IgD-negative memory B cell (primary cell): Measurements from ENCODE around the gene IKZF1. TPM values are rescaled to one million over a fixed set of nuclear protein-coding genes. Genes with fewer than 3 reads are reported as not detected.

Source experiments
- H3K27ac Mint-ChIP-seq, 3 donors: one replicate each; pipeline ENCODE4 v1.8.0; 2020 to 2022; ENCODE audit warnings: mild to moderate bottlenecking in 3 of 3, mixed read lengths in 3 of 3, moderate library complexity in 1 of 3
- H3K27me3 Mint-ChIP-seq: one replicate; pipeline ENCODE4 v1.8.0; 2021; ENCODE audit warnings: mixed read lengths
- H3K36me3 Mint-ChIP-seq: one replicate; pipeline ENCODE4 v1.8.0; 2020; ENCODE audit warnings: mild to moderate bottlenecking, mixed read lengths
- H3K4me1 Mint-ChIP-seq, 3 donors: one replicate each; pipeline ENCODE4 v1.8.0; 2020 to 2022; ENCODE audit warnings: mixed read lengths in 3 of 3, mild to moderate bottlenecking in 1 of 3
- H3K4me3 Mint-ChIP-seq, 4 donors: one replicate each; pipeline ENCODE4 v1.8.0; 2020 to 2022; ENCODE audit warnings: mild to moderate bottlenecking in 4 of 4, mixed read lengths in 4 of 4, moderate library complexity in 3 of 4
- H3K9me3 Mint-ChIP-seq, 3 donors: one replicate each; pipeline ENCODE4 v1.8.0; 2020 to 2021; ENCODE audit warnings: mixed read lengths in 3 of 3, mild to moderate bottlenecking in 1 of 3
- polyA plus RNA-seq: library from polyadenylated mRNA; unstranded; fragments of 300-500 nt; fragmentation: Illumina TruSeq; gene quantifications from one replicate; pipeline ENCODE4 v1.2.3, GENCODE V29; 2021

The IKZF1 gene
- polyA plus RNA-seq, 1 donor from 2014 or later = 213 TPM

DNA sequence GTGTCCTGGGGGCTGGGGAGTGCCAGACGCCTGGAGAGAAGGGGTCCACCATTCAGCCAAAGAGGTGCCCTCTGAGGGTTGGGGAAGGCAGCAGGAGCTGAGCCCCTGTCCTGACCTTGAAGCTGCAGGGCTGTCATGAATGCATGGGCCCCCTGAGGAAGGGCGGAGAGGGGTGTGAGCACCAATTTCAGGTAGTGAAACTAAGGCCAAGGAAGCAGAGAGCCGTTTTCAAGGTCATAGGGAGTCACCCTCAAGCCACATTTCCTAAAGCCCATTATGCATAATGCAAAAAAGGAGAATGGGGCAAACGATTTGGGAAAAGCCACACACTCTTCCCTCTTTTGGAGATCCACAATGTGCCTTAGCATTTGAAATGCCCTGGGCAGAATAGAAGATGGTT, 108.5 kb downstream of the IKZF1 start:
- H3K36me3 Mint-ChIP-seq = peaks cover 2% of the 10 kb centered on the region
- peaks cover 77 to 92% (median 83%) of the 10 kb centered on the region in 3 donors for H3K4me1 Mint-ChIP-seq
- H3K27me3 Mint-ChIP-seq = peaks cover 2% of the 10 kb centered on the region
- no peaks in the 10 kb centered on the region for H3K9me3 Mint-ChIP-seq
- H3K4me3 Mint-ChIP-seq = peak overlapping the region in 3 of 4 donors; percentile 46 to 93 (median 74)
- H3K27ac Mint-ChIP-seq = peak overlapping the region; percentile 84 to 98 (median 98)

DNA sequence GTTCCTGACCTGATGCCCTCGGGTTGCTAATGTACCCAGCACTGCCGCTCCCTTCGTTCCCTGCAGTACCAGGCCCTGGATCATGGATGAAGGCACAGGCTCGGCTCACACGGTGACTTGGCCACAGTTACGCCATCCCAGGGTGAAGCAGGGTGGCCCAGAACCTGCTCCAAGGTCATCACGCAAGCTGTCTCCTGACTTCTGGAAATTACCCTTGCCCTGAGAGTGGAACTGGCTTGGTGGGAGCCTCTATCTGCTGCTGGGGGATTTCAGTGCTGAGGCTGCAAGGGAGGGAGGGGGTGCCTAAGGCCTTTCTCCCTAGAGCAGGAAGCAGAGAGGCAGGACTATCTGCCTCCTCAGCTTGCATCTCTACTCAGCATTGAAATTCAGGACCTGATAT, 109.0 kb downstream of the IKZF1 start:
- peaks cover 2% of the 10 kb centered on the region for H3K27me3 Mint-ChIP-seq
- H3K4me3 Mint-ChIP-seq = peak overlapping the region in 2 of 4 donors; percentile 5 to 23
- H3K9me3 Mint-ChIP-seq = no peaks in the 10 kb centered on the region
- H3K27ac Mint-ChIP-seq = peak overlapping the region; percentile 84 to 98 (median 98)
- H3K36me3 Mint-ChIP-seq = peaks cover 2% of the 10 kb centered on the region
- H3K4me1 Mint-ChIP-seq = peaks cover 74 to 90% (median 77%) of the 10 kb centered on the region in 3 donors

DNA sequence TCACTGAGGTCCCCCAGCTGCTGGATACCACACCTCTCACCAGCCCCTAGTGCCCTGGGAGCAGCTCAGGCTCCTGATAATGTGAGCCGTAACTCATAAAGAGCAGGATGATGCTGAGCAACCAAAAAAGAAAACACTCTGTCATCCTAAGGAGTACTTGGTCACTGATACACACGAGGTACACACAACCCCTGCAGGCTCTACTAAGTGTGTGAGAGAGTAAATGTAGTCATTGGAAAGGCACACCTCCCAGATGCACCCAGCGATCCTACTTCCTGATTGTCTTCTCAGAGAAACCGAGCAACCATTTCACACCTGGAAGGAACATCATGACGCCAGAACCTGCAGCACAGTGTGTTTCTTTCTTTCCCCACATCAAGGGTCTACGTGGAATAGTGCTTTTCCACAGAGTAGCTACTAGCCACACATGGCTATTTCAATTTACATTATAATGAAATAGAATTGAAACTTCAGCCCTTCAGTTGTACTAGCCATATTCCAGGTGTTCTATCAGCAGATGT, 111.4 kb downstream of the IKZF1 start:
- Mint-ChIP-seq H3K27ac (peak overlapping the region in 1 of 3 donors; percentile 27), H3K27me3 (peaks cover 2% of the 10 kb centered on the region), H3K4me3 (peak overlapping the region in 3 of 4 donors; percentile 9 to 87 (median 84)), H3K4me1 (peaks cover 55 to 67% (median 55%) of the 10 kb centered on the region in 3 donors), H3K36me3 (peaks cover 2% of the 10 kb centered on the region), H3K9me3 (no peaks in the 10 kb centered on the region)

DNA sequence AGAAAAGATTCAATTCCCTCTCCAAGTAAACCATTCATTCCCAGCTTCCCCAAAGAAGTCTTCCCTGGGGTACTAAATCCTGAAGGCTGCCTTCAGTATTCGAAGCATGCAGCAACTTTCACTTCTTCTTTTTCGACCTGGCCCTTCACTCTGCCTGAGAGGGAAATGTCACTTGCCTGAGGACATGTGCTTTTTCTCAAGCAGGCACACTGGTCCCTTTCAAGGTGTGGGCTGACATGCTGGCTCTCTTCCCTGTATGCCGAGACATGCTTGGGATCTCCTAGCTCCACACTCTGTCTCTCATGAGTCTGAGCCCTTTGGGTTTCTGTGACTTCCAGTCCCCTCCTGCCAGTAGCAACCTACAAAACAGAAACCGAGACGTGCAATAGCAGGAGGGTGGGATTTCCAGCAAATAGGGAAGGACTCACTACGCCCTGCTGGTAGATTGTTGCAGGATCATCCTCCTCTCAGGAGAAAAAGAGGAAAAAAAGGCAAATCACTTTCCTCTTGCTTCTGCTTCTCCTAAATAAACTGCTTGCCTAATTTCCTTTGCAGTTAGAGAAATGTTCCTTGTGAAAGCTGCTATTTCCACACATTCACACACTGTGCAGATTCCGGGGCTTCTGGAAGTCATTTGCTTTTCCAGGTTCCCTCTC, 112.1 kb downstream of the IKZF1 start:
- Mint-ChIP-seq H3K4me3 (peak overlapping the region; percentile 9 to 87 (median 72)), H3K9me3 (no peaks in the 10 kb centered on the region), H3K36me3 (peaks cover 2% of the 10 kb centered on the region), H3K27me3 (peaks cover 2% of the 10 kb centered on the region), H3K4me1 (peaks cover 47 to 60% (median 47%) of the 10 kb centered on the region in 3 donors), H3K27ac (peak overlapping the region; percentile 27 to 76 (median 65))

DNA sequence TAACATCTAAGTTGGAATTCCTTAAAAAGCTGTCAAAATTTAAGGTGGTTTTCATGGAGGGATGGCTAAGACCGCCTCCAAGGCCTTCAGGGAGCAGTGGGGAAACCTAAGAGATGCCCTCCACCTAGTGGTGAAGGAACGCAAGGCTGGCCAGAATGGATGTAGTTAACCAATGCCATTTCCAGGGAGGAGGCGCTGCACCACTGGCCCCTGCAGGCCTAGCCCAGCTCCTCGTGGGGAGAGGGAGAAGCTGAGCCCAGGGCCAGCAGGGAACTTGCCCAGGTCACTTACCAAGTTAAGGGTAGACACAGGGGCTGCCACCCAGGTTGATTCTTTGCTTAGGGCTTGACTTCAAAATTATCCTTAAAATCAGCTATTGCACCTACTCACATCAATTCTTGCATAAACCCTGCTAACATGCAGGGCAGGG, 113.6 kb downstream of the IKZF1 start:
- Mint-ChIP-seq H3K4me1 (peaks cover 35 to 47% (median 37%) of the 10 kb centered on the region in 3 donors), H3K27ac (no peak overlapping the region), H3K4me3 (peak overlapping the region in 1 of 4 donors; percentile 47), H3K36me3 (no peaks in the 10 kb centered on the region), H3K9me3 (no peaks in the 10 kb centered on the region), H3K27me3 (no peaks in the 10 kb centered on the region)

DNA sequence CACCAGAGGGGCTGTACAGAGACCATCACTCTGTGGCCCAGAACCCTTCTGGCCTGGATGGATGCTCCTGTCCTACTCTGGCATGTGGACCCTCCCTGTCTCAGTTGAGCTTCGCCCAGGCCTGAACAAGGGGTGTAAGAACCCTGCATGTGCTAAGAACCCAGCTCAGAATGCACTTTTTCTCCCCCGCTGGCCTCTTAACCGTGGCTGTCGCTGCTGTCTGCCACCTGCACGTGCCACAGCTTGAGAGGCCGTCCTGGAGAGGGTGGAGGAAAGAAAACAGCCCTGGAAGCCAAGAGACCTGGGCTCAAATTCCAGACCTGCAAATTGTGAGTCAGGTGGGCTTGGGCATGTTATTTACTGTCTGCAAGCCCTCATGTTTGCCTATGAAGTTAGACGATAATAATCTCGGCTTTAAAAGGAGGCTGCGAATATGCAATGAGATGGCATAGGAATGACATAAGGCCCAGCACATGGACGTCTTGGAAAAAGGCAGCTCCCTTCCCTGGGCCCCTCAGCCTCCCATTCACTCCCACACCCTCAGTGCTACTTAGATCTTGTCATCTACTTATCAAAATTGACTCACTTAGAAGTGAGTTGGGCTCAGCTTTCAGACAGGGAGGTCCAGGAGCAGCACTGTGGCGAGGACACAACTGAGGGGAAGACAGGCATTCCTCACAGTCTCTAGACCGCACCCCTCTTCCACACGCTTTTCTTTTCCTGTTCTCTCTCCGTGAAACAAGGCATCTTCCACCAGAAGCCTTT, 114.2 kb downstream of the IKZF1 start:
- peaks cover 31 to 42% (median 34%) of the 10 kb centered on the region in 3 donors for H3K4me1 Mint-ChIP-seq
- H3K36me3 Mint-ChIP-seq = no peaks in the 10 kb centered on the region
- no peak overlapping the region for H3K27ac Mint-ChIP-seq
- no peaks in the 10 kb centered on the region for H3K27me3 Mint-ChIP-seq
- no peaks in the 10 kb centered on the region for H3K9me3 Mint-ChIP-seq
- H3K4me3 Mint-ChIP-seq = no peak overlapping the region

DNA sequence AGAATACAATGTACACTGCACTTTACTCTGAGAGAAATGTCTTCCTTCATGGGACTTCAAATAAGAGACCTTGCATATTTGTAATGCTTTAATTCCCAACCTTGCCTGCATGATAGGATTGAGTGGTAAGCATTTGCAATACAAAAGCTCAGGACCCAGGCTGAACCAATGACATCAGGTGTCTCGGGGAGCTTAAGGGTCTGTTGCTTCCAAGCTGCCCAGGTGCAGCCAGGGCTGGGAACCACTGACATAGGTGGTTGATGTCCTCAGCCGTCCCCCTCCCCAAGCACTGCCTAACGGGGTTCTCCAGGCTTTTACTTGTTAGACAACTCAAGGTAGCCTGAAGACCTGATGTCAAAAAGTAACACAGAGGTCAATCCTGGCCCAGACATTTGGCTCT, 116.5 kb downstream of the IKZF1 start:
- Mint-ChIP-seq H3K9me3 (no peaks in the 10 kb centered on the region), H3K4me1 (peaks cover 12 to 27% (median 16%) of the 10 kb centered on the region in 3 donors), H3K36me3 (no peaks in the 10 kb centered on the region), H3K4me3 (no peak overlapping the region), H3K27me3 (no peaks in the 10 kb centered on the region), H3K27ac (no peak overlapping the region)

DNA sequence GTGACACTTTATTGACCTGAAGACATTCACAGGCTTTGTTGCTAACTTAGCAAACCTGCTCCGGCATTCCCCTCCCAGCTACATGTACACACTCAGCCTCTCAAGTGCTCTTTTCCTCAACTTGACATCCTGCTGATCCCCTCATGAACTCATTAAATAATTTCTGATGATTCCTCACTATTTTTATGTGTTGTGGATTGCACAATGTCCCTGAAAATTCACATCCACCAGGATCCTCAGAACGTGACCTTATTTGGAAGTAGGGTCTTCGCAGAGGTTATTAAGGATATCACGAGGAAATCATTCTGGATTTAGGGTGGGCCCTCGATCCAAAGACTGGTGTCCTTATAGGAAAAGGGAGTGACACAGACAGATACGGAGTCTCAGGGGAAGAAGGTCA, 118.3 kb downstream of the IKZF1 start:
- no peaks in the 10 kb centered on the region for H3K9me3 Mint-ChIP-seq
- H3K27me3 Mint-ChIP-seq = no peaks in the 10 kb centered on the region
- H3K4me1 Mint-ChIP-seq = peaks cover 0 to 10% (median 5%) of the 10 kb centered on the region in 3 donors
- peak overlapping the region in 1 of 4 donors; percentile 3 for H3K4me3 Mint-ChIP-seq
- peak overlapping the region in 1 of 3 donors; percentile 13 for H3K27ac Mint-ChIP-seq
- H3K36me3 Mint-ChIP-seq = no peaks in the 10 kb centered on the region

DNA sequence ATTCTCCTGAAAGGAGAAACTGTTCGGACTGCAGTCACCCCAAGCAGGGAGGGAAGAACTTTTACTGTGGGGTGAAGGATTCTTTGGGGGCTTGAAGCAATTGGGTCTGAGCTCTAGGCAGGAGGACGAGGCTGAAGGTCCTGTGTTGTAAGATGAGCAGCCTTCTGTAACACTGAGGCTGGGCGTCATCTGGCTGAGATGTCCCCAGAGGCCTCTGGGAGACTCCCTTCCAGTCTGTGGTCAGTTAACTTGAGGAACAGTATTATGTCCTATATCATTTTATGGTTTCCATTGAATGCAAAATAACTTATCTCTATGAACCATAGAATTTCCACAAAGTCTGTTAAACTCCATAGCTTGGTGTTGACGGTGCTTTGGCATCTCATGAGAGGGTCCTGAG, 119.3 kb downstream of the IKZF1 start:
- H3K4me1 Mint-ChIP-seq = peaks cover 0 to 4% (median 2%) of the 10 kb centered on the region in 3 donors
- H3K4me3 Mint-ChIP-seq = no peak overlapping the region
- no peaks in the 10 kb centered on the region for H3K36me3 Mint-ChIP-seq
- no peaks in the 10 kb centered on the region for H3K27me3 Mint-ChIP-seq
- no peaks in the 10 kb centered on the region for H3K9me3 Mint-ChIP-seq
- H3K27ac Mint-ChIP-seq = no peak overlapping the region

DNA sequence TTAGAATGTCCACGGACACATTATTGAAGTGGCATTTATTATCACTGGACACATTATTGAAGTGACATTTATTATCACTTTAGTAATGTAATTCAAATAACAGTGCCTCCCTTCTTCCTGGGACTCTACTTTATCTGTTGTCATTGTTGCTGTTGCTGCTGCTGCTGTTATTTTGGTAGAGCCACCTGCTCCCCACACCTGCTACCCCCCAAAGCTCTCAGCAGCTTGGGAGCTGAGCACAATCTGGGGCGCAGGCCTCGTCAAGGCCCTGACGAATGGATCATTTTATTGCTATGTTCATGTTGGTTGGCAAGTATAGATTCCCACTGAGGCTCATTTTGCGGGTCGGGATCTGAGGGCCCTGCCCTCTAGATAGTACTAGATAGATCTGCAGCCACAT, 120.8 kb downstream of the IKZF1 start:
- H3K27ac Mint-ChIP-seq = peak overlapping the region in 1 of 3 donors; percentile 55

DNA sequence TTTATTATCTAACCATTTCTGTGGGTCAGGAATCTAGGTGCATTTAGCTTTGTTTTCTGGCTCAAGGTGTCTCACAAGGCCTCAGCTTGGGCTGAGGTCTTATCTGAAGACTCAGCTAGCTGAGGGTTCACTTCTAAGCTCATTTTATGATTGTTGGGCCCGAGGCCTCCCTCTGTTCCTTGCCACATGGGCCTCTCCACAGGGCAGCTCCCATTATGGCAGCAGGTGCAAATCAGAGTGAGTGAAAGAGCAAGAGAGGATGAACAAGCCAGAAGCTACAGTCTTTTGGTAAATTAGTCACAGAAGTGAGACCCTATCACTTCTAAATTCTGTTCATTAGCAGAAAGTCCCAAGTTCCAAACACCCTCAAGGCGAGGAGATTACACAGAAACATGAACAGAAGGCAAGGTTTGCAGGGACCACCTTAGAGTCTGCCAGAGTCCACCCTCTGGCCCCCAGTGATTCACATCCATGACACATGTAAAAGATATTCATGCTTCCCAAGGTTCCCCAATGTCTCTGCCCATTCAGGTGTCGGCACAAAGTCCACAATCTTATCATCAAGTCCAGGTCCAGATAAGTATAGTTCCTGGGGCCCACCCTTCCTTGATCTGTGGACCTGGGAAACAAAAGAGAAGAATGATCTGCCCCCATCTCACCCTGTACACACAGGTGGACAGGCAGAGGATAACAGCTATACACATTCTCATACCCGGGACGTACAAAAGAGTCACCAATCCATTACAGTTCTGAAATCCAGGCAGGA, 121.9 kb downstream of the IKZF1 start:
- Mint-ChIP-seq H3K9me3 (no peaks in the 10 kb centered on the region), H3K4me1 (peaks cover 0 to 4% (median 2%) of the 10 kb centered on the region in 3 donors), H3K4me3 (no peak overlapping the region), H3K36me3 (no peaks in the 10 kb centered on the region), H3K27me3 (no peaks in the 10 kb centered on the region), H3K27ac (no peak overlapping the region)

More for the DNA sequence above, 120.8 kb downstream of the IKZF1 start:
- H3K27me3 Mint-ChIP-seq = no peaks in the 10 kb centered on the region
- H3K9me3 Mint-ChIP-seq = no peaks in the 10 kb centered on the region
- H3K36me3 Mint-ChIP-seq = no peaks in the 10 kb centered on the region
- H3K4me1 Mint-ChIP-seq = peaks cover 0 to 4% (median 2%) of the 10 kb centered on the region in 3 donors
- no peak overlapping the region for H3K4me3 Mint-ChIP-seq

DNA sequence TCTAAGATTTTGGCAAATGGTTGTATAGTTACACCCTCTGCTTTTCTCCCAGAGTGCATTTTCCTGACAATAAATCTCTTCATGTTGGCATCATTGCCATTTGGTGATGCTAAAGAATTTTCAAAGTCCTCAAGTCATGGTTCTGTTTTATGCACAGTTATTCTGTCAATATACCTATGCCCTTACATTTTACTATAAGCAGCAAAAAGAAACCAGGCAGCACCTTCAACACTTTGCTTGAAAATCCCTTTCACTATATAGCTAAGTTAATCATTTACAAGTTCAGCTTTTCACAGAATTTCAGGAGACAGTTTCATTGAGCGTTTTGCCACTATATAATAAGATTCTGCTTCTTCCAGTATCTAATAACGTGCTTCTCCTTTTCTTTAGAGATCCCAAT, 123.0 kb downstream of the IKZF1 start:
- no peaks in the 10 kb centered on the region for H3K27me3 Mint-ChIP-seq
- H3K36me3 Mint-ChIP-seq = no peaks in the 10 kb centered on the region
- H3K4me1 Mint-ChIP-seq = peaks cover 0 to 4% (median 2%) of the 10 kb centered on the region in 3 donors
- H3K9me3 Mint-ChIP-seq = no peaks in the 10 kb centered on the region
- H3K4me3 Mint-ChIP-seq = no peak overlapping the region
- H3K27ac Mint-ChIP-seq = no peak overlapping the region

DNA sequence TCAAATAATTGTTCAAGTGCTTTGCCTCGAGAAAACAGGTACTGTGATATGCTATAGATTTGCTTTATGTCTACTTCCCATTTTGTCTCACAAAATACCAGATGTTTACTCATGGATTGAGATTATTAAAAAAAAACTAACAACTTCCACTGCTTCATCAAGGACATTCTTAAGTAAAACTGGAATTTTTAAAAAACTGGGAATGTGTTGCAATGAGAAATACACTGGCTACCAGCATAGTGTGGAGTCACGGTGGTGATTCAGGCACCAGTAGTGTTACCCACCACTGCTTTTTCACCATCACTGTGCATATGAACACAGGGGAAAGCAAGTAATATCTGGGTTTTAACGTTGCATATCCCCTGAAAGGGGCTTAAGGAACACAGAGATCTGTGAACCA, 124.4 kb downstream of the IKZF1 start:
- Mint-ChIP-seq H3K9me3 (no peaks in the 10 kb centered on the region), H3K4me3 (no peak overlapping the region), H3K36me3 (no peaks in the 10 kb centered on the region), H3K27me3 (no peaks in the 10 kb centered on the region), H3K4me1 (peaks cover 0 to 1% (median 0%) of the 10 kb centered on the region in 3 donors), H3K27ac (no peak overlapping the region)

DNA sequence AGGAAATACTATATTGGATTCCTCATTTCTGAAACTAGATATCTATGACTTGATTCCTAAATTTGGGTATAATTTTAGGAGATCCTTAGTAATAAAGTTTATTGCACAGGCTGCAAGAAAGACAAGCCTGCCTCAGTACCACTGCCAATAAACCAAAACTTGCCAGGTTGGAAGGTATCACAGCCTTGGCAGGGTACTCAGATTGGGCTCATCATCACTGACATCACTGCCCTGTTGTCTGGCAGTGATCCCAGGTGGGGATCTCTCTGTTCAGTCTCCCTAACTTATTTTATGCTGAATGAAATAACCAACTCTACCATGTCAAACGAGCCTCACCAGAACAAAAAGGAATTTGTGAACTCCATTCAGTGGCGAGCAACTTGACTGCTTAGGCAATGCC, 126.8 kb downstream of the IKZF1 start:
- Mint-ChIP-seq H3K36me3 (peaks cover 2% of the 10 kb centered on the region), H3K27me3 (no peaks in the 10 kb centered on the region), H3K9me3 (no peaks in the 10 kb centered on the region), H3K27ac (no peak overlapping the region), H3K4me3 (no peak overlapping the region), H3K4me1 (no peaks in the 10 kb centered on the region)
